Ovary (tissue), 9 donors: ENCODE measurements around the gene RAB40C. TPM values are rescaled to one million over a fixed set of nuclear protein-coding genes. Genes with fewer than 3 reads are reported as not detected.

Experiments
- DNase-seq, 5 donors: peaks; one replicate each; pipeline ENCODE4 v3.0.0-alpha.2; 2019 to 2020
- H3K27ac ChIP-seq, 2 donors: fragments of 200-600 bp; one replicate each; pipeline versions ENCODE4 v1.5.1 to v1.8.0; 2019 to 2022
- H3K27me3 ChIP-seq: fragments of 200-600 bp; one replicate; pipeline ENCODE4 v1.8.0; 2022
- H3K36me3 ChIP-seq: fragments of 200-600 bp; sonication (generic); one replicate; pipeline ENCODE4 v1.5.1; 2019
- H3K4me1 ChIP-seq: one replicate; pipeline ENCODE4 v1.8.1; 2013; ENCODE audit warnings: mild to moderate bottlenecking, moderate library complexity; ENCODE audit not compliant: insufficient read depth
- H3K4me3 ChIP-seq: fragments of 200-600 bp; sonication (generic); one replicate; pipeline ENCODE4 v1.5.1; 2017
- H3K9me3 ChIP-seq, 2 donors: fragments of 200-600 bp in 1 of 2; sonication (generic) in 1 of 2; one replicate each; pipeline versions ENCODE4 v1.5.1 to v1.8.1; 2013 to 2019; ENCODE audit warnings: mild to moderate bottlenecking in 1 of 2, moderate library complexity in 1 of 2
- EP300 ChIP-seq: sonication (generic); formaldehyde crosslinking; IDR thresholded peaks from one replicate; pipeline ENCODE4 v1.6.1; 2017; ENCODE audit warnings: antibody characterized with exemption
- POLR2A ChIP-seq: fragments of 450-650 bp; IDR thresholded peaks from one replicate; pipeline ENCODE4 v1.6.1; 2017; ENCODE audit warnings: antibody characterized with exemption, mild to moderate bottlenecking, moderate library complexity
- WGBS, 3 donors: extraction: QIAGEN DNeasy Blood & Tissue Kit in 1 of 3; methylation state at CpG; one replicate each; pipeline versions ENCODE4 v1.1.5 to v1.1.7; 2013 to 2017; 5-methylcytosine and 5-hydroxymethylcytosine counted together
- intact Hi-C, 4 donors: fragments of 100-400 bp; cut with DNase I; formaldehyde crosslinking; loops; one replicate each; pipeline versions ENCODE4 v1.11.0 to v1.15.1; 2022 to 2023
- polyA plus RNA-seq, 2 donors: library from polyadenylated mRNA; stranded (reverse); fragments of 200-250 nt in 1 of 2; fragments of 350-450 nt in 1 of 2; fragmentation: Illumina TruSeq in 1 of 2; extraction: RNeasy Lipid Tissue Mini Kit (QIAGEN cat#74804) in 1 of 2; gene quantifications; one replicate each; pipeline ENCODE4 v1.2.3, GENCODE V29; 2013 to 2014
- total RNA-seq, 7 donors: library from RNA; depleted of rRNA in 2 of 7; stranded (reverse); fragments of >200 nt in 2 of 7; fragmentation: NEBNext Ultra II Directional in 3 of 7; extraction: Animal tissue kit (Norgen Biotek cat#: 25700) in 3 of 7; gene quantifications; one replicate each; pipeline versions ENCODE4 v1.1.0 to v1.2.4, GENCODE V29; 2016 to 2023
- TF ChIP-seq, protein P1 (sequence below), 3 donors: fragments of 450-650 bp in 2 of 3; fragments of 200-600 bp in 1 of 3; IDR thresholded peaks; one replicate each; pipeline versions ENCODE4 v1.5.1 to v1.8.0; 2016 to 2022; ENCODE audit warnings: antibody characterized with exemption in 3 of 3, mild to moderate bottlenecking in 1 of 3
- donor health status: DM: no; HTN: no; CAD: no; lungs with moderate emphysema.
- donor health status: DM: no; HTN: no; CAD: no.
- donor health status: Bipolar disorder and iron deficiency.
- donor health status: DM: yes; HTN: yes; CAD: no.
- donor health status: DM: no; HTN: no; CAD: no.
- donor health status: DM: yes; HTN: yes; CAD: no.

The RAB40C gene
- total and polyA plus RNA-seq, 9 donors, result 1.9 to 24.1 (median 21.0) TPM

DNA sequence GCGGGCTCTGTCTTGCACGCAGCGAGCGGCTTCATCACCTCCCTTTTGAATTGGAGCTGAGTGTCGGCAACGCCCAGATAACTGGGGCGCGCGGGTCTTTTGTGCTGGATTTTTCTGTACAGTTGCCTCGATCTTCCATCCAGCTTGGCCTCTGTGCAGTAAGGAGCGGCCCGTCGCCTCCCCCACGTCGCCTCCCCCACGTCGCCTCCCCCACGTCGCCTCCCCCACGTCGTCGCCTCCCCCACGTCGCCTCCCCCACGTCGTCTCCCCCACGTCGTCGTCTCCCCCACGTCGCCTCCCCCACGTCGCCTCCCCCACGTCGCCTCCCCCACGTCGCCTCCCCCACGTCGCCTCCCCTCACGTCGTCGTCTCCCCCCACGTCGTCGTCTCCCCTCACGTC is 45.3 kb upstream of the RAB40C start:
- Histone ChIP-seq H3K36me3 (no peaks in the 10 kb centered on the region), H3K27me3 (no peaks in the 10 kb centered on the region), H3K27ac (no peak overlapping the region), H3K4me1 (peaks cover 3% of the 10 kb centered on the region), H3K4me3 (no peak overlapping the region), H3K9me3 (no peaks in the 10 kb centered on the region)
- intact Hi-C loops, result loop anchor here in 2 of 4 donors (10.0 kb wide), 1 partner anchor 120 kb away; the partner anchor contains the start of gene RHOT2 (in 2 of the 2)
- TF ChIP-seq EP300 (no peak), POLR2A (no peak)
- TF ChIP-seq, protein P1, sequence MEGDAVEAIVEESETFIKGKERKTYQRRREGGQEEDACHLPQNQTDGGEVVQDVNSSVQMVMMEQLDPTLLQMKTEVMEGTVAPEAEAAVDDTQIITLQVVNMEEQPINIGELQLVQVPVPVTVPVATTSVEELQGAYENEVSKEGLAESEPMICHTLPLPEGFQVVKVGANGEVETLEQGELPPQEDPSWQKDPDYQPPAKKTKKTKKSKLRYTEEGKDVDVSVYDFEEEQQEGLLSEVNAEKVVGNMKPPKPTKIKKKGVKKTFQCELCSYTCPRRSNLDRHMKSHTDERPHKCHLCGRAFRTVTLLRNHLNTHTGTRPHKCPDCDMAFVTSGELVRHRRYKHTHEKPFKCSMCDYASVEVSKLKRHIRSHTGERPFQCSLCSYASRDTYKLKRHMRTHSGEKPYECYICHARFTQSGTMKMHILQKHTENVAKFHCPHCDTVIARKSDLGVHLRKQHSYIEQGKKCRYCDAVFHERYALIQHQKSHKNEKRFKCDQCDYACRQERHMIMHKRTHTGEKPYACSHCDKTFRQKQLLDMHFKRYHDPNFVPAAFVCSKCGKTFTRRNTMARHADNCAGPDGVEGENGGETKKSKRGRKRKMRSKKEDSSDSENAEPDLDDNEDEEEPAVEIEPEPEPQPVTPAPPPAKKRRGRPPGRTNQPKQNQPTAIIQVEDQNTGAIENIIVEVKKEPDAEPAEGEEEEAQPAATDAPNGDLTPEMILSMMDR (IDR thresholded peaks at IDR 0.05), result no peak
- no peak for DNase-seq
- 70 to 86% (median 79%) methylated on average over 46 of the region's 46 CpGs for whole genome bisulfite sequencing, 3 donors

DNA sequence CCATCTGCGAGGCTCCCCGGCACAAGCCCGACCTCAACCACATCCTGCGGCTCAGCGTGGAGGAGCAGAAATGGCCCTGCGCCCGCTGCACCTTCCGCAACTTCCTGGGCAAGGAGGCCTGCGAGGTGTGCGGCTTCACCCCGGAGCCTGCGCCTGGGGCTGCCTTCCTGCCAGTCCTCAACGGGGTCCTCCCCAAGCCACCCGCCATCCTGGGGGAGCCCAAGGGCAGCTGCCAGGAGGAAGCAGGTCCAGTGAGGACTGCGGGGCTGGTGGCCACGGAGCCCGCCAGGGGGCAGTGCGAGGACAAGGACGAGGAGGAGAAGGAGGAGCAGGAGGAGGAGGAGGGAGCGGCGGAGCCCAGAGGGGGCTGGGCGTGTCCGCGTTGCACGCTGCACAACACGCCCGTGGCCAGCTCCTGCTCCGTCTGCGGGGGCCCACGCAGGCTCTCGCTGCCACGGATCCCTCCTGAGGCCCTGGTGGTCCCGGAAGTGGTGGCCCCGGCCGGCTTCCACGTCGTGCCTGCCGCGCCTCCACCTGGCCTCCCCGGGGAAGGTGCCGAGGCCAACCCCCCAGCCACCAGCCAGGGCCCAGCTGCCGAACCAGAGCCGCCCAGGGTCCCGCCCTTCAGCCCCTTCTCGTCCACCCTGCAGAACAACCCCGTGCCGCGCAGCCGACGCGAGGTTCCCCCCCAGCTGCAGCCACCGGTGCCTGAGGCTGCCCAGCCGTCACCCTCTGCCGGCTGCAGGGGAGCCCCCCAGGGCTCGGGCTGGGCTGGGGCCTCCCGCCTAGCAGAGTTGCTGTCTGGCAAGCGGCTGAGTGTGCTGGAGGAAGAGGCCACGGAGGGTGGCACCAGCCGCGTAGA is 42.7 kb upstream of the RAB40C start:
- Histone ChIP-seq H3K27me3 (no peaks in the 10 kb centered on the region), H3K4me3 (peak overlapping the region; percentile 12), H3K27ac (no peak overlapping the region), H3K9me3 (no peaks in the 10 kb centered on the region), H3K36me3 (no peaks in the 10 kb centered on the region), H3K4me1 (peaks cover 3% of the 10 kb centered on the region)
- 41 to 57% (median 42%) methylated on average over 59 to 60 of the region's 60 CpGs for WGBS, 3 donors
- peak; percentile 88 to 95 (median 91) for DNase-seq
- intact Hi-C loops, result loop anchor here in 2 of 4 donors (10.0 kb wide), 1 partner anchor 118 kb away; the partner anchor contains the start of gene RHOT2 (in 2 of the 2)
- TF ChIP-seq POLR2A (no peak), EP300 (no peak)
- TF ChIP-seq, protein P1 (IDR thresholded peaks at IDR 0.05), result peak; percentile 54 to 80 (median 79)

DNA sequence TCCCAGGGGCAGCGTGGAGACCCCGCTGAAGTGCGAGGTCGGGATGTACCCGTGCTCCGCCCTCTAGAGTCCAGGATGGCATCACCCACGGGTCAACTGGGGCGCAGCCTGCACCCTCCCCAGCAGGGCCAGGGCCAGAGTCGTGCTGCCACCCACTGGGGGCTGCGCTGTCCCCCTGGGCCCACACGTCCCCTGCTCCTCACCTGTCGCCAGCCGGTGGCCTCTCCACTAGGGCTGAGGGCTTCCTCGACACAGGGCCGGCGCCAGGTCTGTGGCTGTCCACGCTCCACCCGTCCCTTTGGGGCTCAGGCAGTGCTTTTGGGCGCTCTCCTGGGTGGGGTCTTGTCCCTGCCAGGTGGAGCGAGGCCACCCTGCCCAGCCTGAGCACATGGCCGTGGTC is 41.3 kb upstream of the RAB40C start:
- no peak overlapping the region for H3K27ac ChIP-seq
- 92 to 97% (median 93%) methylated on average over 20 to 21 of the region's 21 CpGs for WGBS, 3 donors
- no peak for DNase-seq
- intact Hi-C loops, result loop anchor here in 2 of 4 donors (10.0 kb wide), 1 partner anchor 116 kb away; the partner anchor contains the start of gene RHOT2 (in 2 of the 2)
- no peak overlapping the region for H3K4me3 ChIP-seq
- TF ChIP-seq EP300, result no peak
- TF ChIP-seq, protein P1 (IDR thresholded peaks at IDR 0.05), result no peak
- no peak for TF ChIP-seq POLR2A
- no peaks in the 10 kb centered on the region for H3K36me3 ChIP-seq
- H3K4me1 ChIP-seq, result peaks cover 3% of the 10 kb centered on the region
- H3K27me3 ChIP-seq, result no peaks in the 10 kb centered on the region
- H3K9me3 ChIP-seq, result no peaks in the 10 kb centered on the region

DNA sequence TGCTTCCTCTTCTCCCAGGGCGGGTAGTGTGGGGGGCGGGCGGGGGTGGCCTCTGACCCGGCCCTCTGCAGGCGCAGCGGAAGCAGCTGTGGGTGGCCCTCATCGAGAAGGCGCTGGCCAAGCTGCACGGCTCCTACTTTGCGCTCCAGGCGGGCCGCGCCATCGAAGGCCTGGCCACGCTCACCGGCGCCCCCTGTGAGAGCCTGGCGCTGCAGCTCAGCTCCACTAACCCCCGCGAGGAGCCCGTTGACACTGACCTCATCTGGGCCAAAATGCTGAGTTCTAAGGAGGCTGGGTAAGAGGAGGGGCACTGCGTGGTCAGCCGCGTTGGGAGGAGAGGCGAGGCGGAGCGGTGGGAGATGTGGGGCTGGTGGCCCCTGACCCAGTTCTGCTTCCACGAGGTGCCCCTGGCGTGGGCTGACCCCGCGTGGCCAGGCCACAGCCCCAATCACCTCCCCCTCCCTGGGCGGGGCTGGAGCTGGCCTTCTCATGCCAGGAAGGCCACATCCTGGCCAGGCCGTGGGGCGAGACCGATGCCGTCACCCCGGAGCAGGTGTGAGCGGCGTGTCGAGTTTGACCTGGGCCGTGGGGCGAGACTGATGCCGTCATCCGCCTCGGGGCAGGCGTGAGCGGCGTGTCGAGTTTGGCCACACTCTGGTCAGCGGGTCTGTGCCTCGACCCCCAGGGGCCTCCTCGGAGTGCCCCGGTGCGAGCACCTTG is 40.2 kb upstream of the RAB40C start:
- 92% methylated on average over 49 to 54 of the region's 54 CpGs for WGBS, 3 donors
- DNase-seq, result no peak
- H3K9me3 ChIP-seq, result no peaks in the 10 kb centered on the region
- H3K4me1 ChIP-seq, result peaks cover 3% of the 10 kb centered on the region
- no peaks in the 10 kb centered on the region for H3K27me3 ChIP-seq
- intact Hi-C loops, result loop anchor here in 2 of 4 donors (10.0 kb wide), 1 partner anchor 115 kb away; the partner anchor contains the start of gene RHOT2 (in 2 of the 2)
- H3K4me3 ChIP-seq, result no peak overlapping the region
- no peak overlapping the region for H3K27ac ChIP-seq
- no peaks in the 10 kb centered on the region for H3K36me3 ChIP-seq
- TF ChIP-seq EP300, result no peak
- TF ChIP-seq POLR2A, result no peak
- TF ChIP-seq, protein P1 (IDR thresholded peaks at IDR 0.05), result no peak
